ENCODE results near the gene TMEM125.

Gene TMEM125

GRCh38 chr1:43269627-43270375 lies at the start of gene TMEM125:
Gene TMEM125 (plus strand): TSS chr1:43269983. CDS start chr1:43272723, 2,740 bp downstream.
- DNase-seq: no peak

DNA sequence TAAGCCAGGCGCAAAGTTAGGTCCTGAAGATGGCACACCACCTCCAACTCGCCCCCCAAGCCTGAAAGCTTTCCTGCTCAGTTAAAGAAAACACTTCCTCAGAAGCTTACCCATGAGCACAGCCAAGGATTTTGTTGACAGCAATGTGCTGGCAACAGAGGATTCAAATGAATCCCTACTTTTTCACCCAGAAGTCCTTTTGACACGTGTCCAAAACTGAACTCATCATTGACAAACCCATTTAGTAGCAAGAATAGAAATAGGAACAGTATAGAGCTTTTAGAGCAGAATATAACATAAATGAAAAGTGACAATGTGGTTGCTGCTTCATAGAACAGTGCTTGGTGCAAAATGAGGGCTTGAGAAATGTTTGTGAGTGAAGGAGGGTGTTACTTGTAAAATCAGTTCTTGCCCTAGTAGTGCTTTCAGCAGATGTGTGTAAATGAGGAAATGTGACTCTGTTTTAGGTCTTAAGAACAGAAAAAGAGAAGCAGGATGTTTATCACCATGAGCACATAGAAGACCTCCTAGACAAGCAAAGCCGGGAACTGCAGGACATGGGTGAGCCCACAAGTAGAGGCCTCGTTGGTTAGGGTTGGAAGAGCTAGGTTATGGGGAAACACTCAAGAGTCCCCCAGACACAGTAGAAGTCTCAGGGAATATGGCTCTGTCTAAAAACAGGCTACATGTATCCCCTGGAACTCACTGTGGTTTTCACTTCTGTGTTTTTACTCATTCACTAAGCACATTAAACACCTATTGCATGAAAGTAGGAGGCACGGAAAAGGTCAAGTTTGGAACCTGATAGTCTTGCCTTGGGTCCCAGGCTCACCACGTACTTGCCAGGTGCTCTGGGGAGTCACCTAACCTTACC lies 48.6 kb upstream of the TMEM125 start:
- DNase-seq: no peak

- DNase-seq: no peak
Observed at GRCh38 chr1:43221797-43222196, 48.0 kb upstream of the TMEM125 start.

DNA sequence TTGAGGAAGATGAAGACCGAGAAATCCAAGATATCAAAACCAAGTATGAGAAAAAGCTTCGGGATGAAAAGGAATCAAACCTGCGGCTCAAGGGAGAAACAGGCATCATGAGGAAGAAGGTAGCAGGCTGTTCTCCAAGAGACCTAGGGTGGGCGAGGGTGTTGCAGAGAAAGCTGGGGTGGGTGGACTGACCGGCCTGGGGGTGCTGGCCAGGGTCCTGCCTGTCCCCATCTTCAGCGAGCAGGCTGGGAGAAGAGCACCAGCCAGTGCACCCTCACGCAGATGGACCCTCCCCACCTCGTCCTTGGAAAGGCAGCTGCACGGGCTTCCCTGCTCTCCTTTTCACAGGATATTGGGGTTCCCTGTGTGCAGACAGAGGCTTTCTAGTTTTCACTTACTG lies 46.9 kb upstream of the TMEM125 start:
- DNase-seq: no peak

DNA sequence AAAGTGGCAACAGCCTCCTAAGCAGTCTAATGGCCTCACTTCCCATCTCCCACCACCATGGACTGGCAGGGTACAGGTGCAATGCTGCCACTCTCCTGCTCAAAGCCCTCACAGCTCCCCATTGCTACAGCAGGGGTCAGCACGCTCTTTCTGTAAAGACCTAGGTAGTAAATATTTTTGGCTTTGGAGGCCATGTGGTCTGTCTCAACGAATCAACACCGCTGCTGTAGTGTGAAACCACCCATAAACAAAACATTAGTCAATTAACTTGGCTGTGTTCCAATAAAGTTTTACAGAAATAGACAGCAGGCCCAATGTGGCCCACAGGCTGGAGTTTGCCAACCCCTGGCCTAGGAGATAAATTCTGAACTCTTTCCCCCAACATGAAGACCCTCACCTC lies 44.6 kb upstream of the TMEM125 start:
- DNase-seq: no peak

DNA sequence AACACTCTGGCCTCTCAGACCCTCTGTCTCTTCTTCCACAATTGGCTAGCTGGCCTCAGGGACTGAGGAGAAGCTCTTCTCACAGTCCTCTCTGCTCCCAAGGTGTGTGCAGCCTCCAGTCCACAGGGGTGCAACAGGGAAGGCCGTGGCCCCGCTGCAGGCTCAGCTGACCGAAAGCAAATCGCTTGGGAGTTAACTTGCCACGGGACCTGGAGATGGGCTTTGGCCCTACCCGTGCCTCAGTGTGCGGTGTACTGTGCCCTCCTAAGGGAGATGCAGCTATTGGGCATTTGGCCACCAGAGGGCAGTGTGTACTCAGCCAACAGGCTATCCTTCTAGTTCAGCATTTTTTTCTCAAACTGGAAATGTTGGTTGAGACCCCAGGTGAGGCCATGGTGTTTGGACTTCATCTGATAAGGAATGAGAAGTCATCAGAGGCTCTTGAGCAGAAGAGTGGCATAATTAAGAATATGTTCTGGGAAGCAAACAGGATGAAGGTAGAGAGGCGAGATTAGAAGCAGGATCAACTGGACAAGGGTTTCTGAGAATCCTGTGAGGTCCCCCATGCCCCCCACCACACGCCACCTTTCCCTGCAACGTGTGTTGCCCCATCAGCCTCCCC lies 42.5 kb upstream of the TMEM125 start:
- peak; percentile 68 to 85 (median 78) for DNase-seq

DNA sequence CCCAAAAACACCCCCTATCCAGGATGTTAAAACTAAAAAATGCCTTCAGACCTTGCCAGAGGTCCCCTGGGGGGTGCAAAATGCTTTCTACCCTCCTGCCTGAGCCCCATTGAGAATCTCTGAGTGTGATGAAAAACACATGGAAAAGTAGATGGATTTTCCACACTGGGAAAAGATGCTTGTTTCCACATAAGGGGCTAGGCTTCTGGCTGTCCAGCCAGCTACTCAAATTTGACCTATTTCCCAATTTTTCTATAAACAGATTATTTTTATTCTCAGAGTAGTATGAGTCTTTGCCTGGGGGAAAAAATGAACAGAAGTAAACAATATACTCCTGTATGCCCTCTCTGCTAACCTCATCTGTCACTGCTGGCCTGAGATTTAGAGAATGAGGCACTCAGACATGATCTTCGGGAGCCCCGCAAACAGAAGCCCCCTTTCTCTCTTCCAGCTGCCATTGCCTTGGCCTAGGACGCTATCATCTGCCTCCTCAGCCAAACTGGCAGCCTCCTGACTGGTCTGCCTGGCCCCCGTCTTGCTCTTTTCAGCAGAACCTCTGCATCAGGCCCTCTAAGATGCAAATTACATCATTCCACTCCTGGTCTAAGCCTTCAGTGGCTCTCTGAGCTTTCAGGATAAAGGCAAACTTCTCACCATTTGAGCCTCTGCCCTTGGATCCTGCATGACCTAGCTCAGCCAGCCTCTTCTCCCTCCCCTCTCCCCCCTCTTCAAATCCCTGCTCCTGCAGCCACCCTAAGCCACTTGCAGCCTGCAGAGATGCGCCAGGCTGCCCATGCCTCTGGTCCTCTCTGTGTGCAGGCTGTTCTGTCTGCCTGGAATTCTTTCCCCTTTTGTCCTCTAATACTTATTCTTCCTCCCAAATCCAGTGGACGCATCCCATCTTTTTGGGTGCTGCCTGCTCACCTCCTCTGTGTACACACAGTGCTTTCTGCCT lies 39.7 kb upstream of the TMEM125 start:
- DNase-seq: no peak

- no peak for DNase-seq
Observed at GRCh38 chr1:43232074-43232473, 37.7 kb upstream of the TMEM125 start.

DNA sequence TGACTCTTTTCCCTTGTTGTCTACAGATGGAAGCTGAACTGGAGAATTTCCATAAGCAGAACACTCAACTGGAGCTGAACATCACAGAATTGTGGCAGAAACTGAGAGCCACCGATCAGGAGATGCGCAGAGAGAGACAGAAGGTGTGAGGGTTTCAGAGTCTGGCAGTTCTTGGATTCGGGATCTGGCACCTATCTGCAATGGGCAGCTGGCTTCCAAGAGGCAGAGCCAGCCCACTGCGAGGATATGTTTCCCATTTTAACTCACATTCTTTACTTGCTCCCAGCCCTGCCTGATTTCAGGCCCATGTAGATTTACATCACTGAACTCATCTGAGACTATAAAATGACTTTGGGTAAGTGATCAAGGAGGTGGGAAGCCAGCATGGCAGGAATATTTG lies 37.3 kb upstream of the TMEM125 start:
- no peak for DNase-seq

GRCh38 chr1:43233631-43234030 lies 36.2 kb upstream of the TMEM125 start:
- DNase-seq: no peak

DNA sequence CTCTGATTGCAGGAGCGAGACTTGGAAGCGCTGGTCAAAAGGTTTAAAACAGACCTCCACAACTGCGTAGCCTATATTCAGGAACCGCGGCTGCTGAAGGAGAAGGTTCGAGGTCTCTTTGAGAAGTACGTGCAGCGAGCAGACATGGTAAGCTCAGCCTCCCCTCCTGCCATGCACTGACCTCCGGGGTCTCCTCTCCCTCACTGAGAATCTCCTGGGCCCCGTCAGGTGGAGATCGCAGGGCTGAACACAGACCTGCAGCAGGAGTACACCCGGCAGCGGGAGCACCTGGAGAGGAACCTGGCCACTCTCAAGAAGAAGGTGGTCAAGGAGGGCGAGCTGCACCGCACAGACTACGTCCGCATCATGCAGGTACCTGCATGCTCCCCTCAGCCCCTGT lies 35.5 kb upstream of the TMEM125 start:
- DNase-seq: no peak

DNA sequence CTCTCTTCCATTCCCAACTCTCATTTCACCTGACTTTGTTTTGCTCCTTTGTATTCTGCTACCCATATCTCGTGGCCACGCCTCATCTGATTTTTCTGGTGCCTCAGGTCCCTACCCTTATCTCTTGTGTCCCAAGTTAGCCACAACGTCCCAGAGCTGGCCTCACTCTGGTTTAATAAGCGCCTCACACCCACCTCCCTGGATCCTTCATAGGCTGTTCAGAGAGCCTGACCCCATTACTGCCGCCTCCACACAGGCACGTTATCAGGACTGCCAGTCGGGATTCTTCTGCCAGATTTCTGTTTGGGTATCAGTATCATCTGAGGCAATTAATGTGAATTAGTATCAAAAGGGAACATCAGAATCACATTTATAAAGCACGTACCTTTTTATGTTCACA lies 34.7 kb upstream of the TMEM125 start:
- no peak for DNase-seq

- DNase-seq: no peak
Observed at GRCh38 chr1:43235451-43236121, 34.2 kb upstream of the TMEM125 start.

DNA sequence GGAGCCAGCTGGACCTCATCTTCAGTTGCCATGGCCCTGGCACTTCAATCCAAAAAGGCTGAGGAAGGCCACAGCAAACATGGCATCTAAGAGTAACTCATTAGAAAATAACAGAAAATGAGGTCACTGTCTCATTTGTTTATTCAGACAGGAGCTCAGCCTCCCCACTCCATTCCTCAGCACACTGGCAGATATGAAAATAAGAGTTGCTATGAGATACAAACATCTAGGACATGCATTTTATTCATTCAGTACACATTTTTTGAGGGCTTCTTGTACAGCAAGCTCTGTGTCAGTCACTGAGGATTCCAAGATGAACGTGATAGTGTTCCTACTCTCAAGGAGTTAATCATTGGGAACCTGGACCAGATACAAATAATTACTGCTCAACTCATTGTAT lies 32.7 kb upstream of the TMEM125 start:
- no peak for DNase-seq

DNA sequence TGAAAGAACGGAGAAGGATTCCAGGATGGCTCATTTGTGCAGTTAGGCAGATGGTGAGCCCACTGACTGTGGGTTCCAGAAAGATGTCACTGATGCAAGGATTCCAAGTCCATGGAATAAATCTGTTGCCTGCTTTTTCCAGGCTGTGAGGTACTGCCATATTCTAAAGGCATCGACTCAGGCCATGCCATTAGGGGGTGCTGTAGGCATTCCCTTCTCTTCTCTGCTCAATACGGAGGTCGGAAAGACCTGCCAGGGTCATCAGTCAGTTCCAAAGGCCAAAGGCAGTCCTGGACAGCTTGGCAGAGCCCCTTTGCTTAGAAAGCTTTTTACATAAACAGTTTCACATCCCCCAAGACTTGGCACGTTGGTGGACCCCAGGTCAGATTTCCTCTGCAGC lies 31.7 kb upstream of the TMEM125 start:
- no peak for DNase-seq

GRCh38 chr1:43238991-43239469 lies 30.8 kb upstream of the TMEM125 start:
- DNase-seq: no peak

- no peak for DNase-seq
Observed at GRCh38 chr1:43239484-43239883, 30.3 kb upstream of the TMEM125 start.

DNA sequence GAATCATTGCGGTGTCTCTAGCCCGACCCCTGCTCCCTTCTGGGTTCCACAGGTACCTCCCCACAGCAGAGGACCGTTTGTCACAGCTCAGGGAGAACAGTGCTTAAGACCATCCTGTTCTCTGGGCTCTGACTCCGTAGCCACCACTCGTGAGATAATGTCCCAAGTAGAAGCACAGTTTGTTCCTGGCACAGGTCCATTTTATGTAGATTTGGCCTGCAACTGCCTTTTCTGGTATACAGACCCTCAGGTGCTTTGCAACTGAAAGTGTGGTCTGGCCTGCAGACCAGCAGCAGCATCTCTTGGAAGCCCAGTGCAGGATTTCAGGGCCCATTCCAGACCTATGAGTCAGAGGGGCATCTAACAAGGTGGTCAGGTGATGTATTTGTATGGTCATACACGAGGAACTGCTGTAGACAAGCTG lies 28.4 kb upstream of the TMEM125 start:
- no peak for DNase-seq

DNA sequence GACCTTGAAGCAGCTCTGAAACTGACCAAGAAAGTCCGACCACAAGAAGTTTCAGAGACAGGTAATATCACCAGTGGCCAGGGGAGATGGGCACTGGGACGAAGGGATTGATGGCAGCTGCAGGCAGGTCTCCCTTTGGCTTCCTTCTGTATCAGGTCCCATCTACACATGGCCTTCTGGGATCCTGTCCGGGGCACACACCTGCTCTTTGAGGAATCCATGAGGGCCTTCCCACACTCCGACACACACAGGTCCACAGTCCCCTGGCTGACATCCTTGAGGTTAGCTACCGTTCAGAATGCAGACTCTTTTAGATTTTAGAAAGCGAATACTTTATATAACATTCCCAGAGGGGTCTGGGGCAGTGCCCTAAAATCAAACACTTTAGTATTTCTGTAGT lies 26.5 kb upstream of the TMEM125 start:
- no peak for DNase-seq

- DNase-seq: no peak
Observed at GRCh38 chr1:43246466-43247213, 23.1 kb upstream of the TMEM125 start.
